ENCODE results near the gene MXRA7.

MXRA7 gene

GRCh38 chr17:76679239-76679638 is 31.5 kb downstream of the MXRA7 start:
- no peak for DNase-seq (ENCODE audit: low read depth in 1 of 2, low spot score in 1 of 2)

GRCh38 chr17:76678330-76678729 is 32.4 kb downstream of the MXRA7 start:
- no peak for DNase-seq (ENCODE audit: low read depth in 1 of 2, low spot score in 1 of 2)

- DNase-seq (ENCODE audit: low read depth in 1 of 2, low spot score in 1 of 2): no peak
These were observed 33.4 kb downstream of the MXRA7 start for GRCh38 chr17:76677406-76677805.

GRCh38 chr17:76676629-76677028 is 34.1 kb downstream of the MXRA7 start:
- no peak for DNase-seq (ENCODE audit: low read depth in 1 of 2, low spot score in 1 of 2)

- no peak for DNase-seq (ENCODE audit: low read depth in 1 of 2, low spot score in 1 of 2)
These were observed 35.1 kb downstream of the MXRA7 start for GRCh38 chr17:76675648-76676047.

GRCh38 chr17:76674600-76674999 is 36.2 kb downstream of the MXRA7 start:
- DNase-seq (ENCODE audit: low read depth in 1 of 2, low spot score in 1 of 2): no peak

- no peak for DNase-seq (ENCODE audit: low read depth in 1 of 2, low spot score in 1 of 2)
These were observed 37.0 kb downstream of the MXRA7 start for GRCh38 chr17:76673729-76674128.

- no peak for DNase-seq (ENCODE audit: low read depth in 1 of 2, low spot score in 1 of 2)
These were observed 37.9 kb downstream of the MXRA7 start for GRCh38 chr17:76672892-76673291.

GRCh38 chr17:76672270-76672851 is 38.4 kb downstream of the MXRA7 start:
- no peak for DNase-seq (ENCODE audit: low read depth in 1 of 2, low spot score in 1 of 2)

- DNase-seq (ENCODE audit: low read depth in 1 of 2, low spot score in 1 of 2): no peak
These were observed 38.9 kb downstream of the MXRA7 start for GRCh38 chr17:76671912-76672262.

GRCh38 chr17:76671123-76671911 is 39.4 kb downstream of the MXRA7 start:
- peak; percentile 94 to 97 for DNase-seq (ENCODE audit: low read depth in 1 of 2, low spot score in 1 of 2)

GRCh38 chr17:76670718-76671122 is 40.0 kb downstream of the MXRA7 start:
- DNase-seq (ENCODE audit: low read depth in 1 of 2, low spot score in 1 of 2): no peak

- no peak for DNase-seq (ENCODE audit: low read depth in 1 of 2, low spot score in 1 of 2)
These were observed 40.6 kb downstream of the MXRA7 start for GRCh38 chr17:76670020-76670717.

GRCh38 chr17:76667786-76668453 is 42.8 kb downstream of the MXRA7 start:
- DNase-seq (ENCODE audit: low read depth in 1 of 2, low spot score in 1 of 2): no peak

GRCh38 chr17:76667491-76667755 is 43.3 kb downstream of the MXRA7 start:
- no peak for DNase-seq (ENCODE audit: low read depth in 1 of 2, low spot score in 1 of 2)

- DNase-seq (ENCODE audit: low read depth in 1 of 2, low spot score in 1 of 2): no peak
These were observed 50.1 kb downstream of the MXRA7 start for GRCh38 chr17:76660656-76661042.

GRCh38 chr17:76659928-76660655 is 50.7 kb downstream of the MXRA7 start:
- DNase-seq (ENCODE audit: low read depth in 1 of 2, low spot score in 1 of 2): no peak

GRCh38 chr17:76658242-76658662 is 52.5 kb downstream of the MXRA7 start:
- no peak for DNase-seq (ENCODE audit: low read depth in 1 of 2, low spot score in 1 of 2)

GRCh38 chr17:76657505-76658241 is 53.1 kb downstream of the MXRA7 start:
- no peak for DNase-seq (ENCODE audit: low read depth in 1 of 2, low spot score in 1 of 2)

- DNase-seq (ENCODE audit: low read depth in 1 of 2, low spot score in 1 of 2): no peak
These were observed 56.4 kb downstream of the MXRA7 start for GRCh38 chr17:76654408-76654807.

- DNase-seq (ENCODE audit: low read depth in 1 of 2, low spot score in 1 of 2): no peak
These were observed 60.3 kb downstream of the MXRA7 start for GRCh38 chr17:76650504-76650903.
